Measurements from ENCODE around the gene TMA7.

Gene TMA7

DNA sequence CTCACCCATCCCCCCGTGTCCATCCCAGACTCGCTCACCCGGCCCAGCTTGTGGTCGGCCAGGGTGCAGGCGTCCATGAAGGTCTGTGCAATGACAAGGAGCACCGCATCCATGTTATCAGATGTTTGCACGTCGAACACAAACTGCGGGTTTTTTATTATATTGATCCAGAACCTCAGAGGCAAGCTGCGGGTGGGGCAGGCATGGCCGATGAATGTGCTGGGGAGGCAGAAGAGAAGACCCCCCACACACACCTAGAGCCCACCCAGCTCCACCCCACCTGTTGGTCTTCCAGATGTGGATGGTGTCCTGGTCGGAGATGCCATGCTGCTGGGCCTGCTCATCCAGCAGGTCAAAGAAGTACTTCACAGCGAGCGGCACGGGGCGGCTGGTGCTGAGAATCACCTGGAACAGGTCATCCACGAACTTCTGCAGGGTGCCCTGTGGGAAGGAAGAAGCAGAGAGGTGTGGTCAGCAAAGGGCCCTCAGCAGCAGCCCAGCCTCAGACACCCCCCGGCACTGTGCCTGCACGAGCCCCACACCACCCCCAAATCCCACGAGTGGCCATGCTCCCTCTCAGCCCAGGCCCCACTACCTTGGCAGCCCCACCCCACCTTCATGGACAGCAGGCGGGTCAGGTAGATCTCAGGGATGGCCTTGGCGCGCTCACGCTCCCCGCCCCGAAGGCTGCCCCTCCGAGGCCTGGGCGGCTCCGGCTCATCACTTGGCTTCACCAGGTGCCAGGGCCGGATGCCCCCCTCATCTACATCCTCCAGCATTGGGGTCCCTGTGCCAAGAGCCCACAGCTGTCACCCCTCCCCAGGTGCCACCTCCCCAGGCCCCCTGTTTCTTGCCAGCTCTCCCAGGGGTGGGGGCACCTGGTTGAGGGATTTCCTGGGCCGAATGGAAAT lies 30.5 kb upstream of the TMA7 start:
- DNase-seq (ENCODE audit: low spot score) = no peak

DNA sequence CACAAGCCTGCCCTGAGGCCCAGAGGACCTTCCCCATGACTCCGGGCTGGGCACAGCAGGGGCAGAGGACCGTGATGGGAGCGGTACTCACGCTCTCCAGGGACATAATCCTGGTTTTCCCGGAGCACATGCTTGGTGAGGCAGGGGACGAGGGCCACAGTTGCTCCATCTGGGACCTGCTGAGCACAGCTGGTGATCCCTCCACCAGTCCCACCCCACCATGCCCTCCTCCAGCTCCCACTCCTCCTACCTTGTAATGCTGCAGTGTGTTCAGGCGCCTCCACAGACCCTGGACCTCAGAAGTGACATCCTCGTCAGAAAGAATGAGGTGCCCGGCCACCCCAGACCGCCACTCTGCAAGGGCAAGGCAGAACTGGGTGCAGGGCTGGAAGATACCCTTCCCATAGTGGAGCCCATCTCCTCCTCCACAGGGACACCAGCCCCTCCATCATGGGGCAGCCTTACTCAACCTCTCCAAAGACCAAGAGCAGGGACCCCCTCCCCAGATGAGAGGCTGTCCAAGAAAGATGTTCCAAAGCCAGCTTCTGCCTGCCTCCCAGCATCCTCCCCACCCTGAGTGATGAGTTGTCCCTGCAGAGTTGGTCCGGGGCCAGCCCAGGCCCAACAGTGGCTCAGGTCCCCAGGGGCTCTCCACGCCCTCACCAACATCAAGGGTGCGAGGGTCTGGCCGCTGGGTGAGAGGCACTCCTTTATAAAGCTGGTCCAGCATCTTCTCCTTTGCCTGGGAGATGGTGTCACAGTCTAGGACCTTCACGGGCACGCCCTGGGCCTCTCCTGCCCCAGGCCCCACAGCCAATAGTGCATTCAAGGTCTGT lies 29.6 kb upstream of the TMA7 start:
- no peak for DNase-seq (ENCODE audit: low spot score)

- DNase-seq (ENCODE audit: low spot score) = no peak
These were observed 28.9 kb upstream of the TMA7 start for GRCh38 chr3:48411041-48411588.

- DNase-seq (ENCODE audit: low spot score) = no peak
These were observed 28.3 kb upstream of the TMA7 start for GRCh38 chr3:48411606-48412374.

GRCh38 chr3:48412375-48413001 lies 27.6 kb upstream of the TMA7 start:
- no peak for DNase-seq (ENCODE audit: low spot score)

GRCh38 chr3:48413086-48413485 lies 27.0 kb upstream of the TMA7 start:
- no peak for DNase-seq (ENCODE audit: low spot score)

- no peak for DNase-seq (ENCODE audit: low spot score)
These were observed 26.4 kb upstream of the TMA7 start for GRCh38 chr3:48413611-48414010.

DNA sequence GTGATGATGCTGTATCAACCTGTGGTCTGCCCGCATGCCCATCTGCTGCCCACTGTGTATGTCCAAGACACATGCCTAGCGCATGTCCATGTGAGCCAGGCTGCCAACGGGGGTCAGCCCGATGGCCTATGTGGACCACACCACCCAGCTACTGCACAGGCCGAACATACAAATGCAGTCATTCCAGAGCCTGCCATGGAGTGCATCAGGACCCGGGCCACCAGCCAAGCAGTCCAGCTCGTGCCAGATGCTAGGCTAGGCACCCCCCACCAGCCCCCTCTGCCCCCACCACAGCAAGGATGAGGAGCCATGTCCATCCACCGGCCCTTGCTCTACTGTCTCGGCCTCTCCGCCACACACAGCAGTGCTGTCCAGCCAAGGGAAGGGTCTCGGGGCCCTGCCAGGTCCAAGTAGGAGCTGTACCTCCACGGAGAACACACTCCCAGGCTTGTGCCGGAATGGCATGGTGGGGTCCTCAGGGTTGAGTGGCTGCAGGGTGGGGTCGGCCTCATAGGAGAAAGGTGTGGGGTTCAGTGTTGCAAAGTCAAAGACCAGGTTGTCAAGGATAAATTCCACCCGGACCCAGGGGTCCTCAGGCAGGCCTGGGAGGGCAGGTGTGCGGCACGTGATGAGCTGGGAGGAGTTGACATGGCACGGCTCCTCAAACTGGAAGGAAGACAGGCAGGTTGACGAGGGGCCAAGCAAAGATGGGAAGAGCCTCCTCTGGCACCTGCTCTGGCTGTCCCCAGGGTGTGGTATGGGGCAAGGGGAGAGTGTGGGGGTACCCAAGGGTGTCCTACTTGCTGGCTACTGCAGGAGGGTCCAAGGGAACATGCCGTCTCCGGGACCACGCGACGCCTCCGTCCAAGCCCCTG lies 25.4 kb upstream of the TMA7 start:
- no peak for DNase-seq (ENCODE audit: low spot score)

DNA sequence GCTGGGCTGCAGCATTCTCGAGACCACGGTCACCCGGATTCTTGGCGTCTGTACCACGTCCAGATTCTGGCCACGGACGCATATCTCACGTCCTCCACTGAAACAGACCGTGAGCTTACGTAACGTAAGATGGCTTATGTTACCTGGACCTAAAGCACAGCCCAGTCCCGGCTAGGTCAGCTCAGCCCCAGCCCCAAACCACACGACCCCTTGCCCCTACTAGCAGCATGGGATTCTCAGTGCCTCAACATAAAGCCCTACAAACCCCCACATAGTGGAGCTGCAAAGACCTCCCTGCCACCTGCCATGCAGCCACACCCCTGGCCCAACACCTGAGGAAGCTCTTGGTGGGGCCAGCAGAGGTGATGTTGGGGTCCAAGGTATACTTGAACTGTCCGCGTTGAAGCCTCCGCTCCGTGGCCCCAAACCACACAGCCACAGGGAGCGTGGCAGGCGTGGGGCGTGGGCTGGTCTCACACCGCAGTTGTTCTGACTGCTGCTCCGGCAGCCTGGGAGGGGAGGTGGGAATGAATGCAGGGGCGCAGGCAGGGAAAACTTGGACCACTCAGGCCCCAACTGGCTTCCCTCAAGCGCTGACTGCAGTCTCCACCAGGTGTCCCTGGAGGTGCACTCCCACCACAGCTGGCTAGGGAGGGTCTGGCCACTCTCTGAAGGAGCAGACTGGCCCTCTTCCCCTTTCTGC lies 24.7 kb upstream of the TMA7 start:
- no peak for DNase-seq (ENCODE audit: low spot score)

- DNase-seq (ENCODE audit: low spot score) = no peak
These were observed 24.0 kb upstream of the TMA7 start for GRCh38 chr3:48416091-48416505.

- DNase-seq (ENCODE audit: low spot score) = no peak
These were observed 23.5 kb upstream of the TMA7 start for GRCh38 chr3:48416546-48416945.

DNA sequence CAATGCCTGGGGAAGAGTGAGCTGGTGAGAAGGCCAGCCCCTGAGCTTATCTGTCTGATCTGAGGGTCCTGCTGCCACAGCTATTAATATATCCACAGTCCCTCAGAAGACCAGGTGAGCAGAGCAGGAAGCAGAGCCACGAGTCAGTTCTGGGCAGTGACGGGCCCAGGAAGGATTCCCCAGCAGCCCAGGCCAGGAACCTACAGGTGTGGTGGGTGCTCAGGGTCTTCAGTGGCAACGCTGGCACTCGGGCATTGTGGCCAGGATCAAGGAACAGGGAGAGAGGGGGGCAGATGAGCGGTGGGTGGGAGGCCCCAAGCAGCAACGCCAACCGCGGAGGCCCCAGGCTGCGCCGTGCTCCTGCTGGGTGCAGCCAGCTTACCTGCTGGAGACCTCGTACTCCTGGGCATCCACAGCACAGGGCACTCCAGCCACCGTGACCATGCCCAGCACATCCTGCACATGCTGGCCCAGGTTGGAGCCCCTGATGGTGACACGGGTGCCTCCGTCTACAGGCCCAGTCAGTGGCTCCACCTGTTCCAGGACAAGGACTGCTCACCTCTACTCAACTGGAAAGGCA lies 22.4 kb upstream of the TMA7 start:
- DNase-seq (ENCODE audit: low spot score) = no peak

GRCh38 chr3:48418140-48418539 lies 21.9 kb upstream of the TMA7 start:
- DNase-seq (ENCODE audit: low spot score) = no peak

GRCh38 chr3:48418651-48419050 lies 21.4 kb upstream of the TMA7 start:
- no peak for DNase-seq (ENCODE audit: low spot score)

DNA sequence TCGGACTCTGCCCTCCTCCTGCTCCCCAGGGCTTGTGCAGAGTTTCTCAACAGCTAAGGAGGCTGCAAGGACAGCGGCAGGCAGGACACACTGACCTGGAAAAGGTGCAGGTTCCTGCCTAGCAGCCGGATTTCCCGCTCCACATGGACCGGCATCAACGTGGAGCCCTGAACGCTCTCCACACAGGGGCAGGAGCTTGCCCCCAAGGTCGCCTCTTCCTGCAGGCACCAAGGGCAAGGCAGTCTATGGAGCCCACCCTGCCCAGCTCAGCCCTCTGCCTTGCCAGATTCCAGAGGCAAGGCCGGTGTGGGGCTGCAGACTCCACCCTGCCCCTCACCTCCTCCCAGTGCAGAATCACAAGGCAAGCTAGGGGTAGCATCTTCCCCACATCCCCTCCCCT lies 20.9 kb upstream of the TMA7 start:
- no peak for DNase-seq (ENCODE audit: low spot score)

- no peak for DNase-seq (ENCODE audit: low spot score)
These were observed 20.5 kb upstream of the TMA7 start for GRCh38 chr3:48419597-48419996.

- DNase-seq (ENCODE audit: low spot score) = no peak
These were observed 19.5 kb upstream of the TMA7 start for GRCh38 chr3:48420561-48420960.

GRCh38 chr3:48422272-48422671 lies 17.8 kb upstream of the TMA7 start:
- DNase-seq (ENCODE audit: low spot score) = no peak

DNA sequence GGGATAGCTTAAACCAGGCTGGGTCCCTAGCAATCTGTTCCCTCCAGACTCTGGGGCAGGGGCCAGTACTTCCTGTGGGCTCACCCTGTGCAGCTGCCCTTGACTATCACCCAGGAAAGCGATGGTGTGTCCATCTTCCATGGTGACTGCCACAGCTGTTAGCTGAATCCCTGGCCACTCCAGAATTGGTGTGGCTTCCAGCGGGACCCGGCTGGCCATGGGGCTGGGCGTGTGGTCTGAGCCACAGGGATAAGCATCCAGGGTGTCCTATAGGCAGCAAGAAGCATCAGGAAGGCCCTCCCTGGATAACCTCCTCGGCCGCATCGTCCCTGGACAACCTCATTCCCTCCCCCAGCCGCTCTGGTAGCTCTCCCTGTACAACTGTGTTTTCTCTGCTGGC lies 17.4 kb upstream of the TMA7 start:
- no peak for DNase-seq (ENCODE audit: low spot score)

Measured in LoVo (cell line).